Stimulated activated CD8-positive, alpha-beta memory T cell treated with anti-CD3 and anti-CD28 coated beads, Interleukin-7, amount 100 ng/mL, for 24 hours (primary cell): ENCODE results near the gene KRTAP10-11.

ENCODE experiments used
- DNase-seq: peaks from one replicate; pipeline ENCODE4 v3.0.0-alpha.2; 2020; ENCODE audit warnings: low read depth

The KRTAP10-11 gene

DNA sequence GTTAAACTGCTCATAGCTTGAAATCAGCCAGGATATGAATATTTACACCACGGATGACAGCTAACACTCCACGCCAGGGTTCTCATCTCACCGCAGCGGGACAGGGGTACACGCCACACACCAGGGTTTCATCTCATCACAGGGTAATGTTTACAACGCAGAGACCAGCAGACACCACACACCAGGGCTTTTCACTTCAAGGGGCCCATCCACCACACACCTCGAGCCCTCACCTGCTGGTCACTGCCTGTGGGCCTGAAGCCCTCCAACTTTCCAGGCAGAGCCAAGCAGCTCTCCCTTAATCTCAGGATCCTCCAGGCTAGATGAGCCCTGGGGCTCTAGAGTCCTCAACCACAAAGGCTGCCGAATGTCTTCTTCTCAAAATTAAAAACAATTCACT is 49.4 kb downstream of the KRTAP10-11 start:
- no peak for DNase-seq

DNA sequence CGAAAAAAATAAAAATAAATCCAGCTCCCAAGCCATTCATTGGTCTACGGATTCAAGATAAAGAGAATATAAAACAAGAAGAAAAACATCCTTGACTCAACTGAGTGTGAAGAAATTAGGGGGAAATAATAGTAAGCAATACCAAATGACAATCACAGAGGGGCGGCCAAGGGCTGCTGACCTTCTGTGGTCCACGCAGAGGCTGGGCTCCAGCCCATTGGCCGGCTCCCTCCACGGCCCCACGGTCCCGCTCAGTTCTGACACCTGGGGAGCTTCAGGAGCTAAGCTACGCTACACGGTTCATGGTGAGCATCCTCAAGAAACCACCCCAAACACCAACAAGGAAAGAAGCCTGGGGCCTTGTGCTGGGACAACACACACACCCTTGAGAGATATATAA is 50.4 kb downstream of the KRTAP10-11 start:
- DNase-seq: no peak
